HG03060 (cell line): Measurements from ENCODE around the gene ANO9.

Experiments
- ATAC-seq: cut with Tn5 transposase; IDR thresholded peaks from one replicate; pipeline ENCODE4 v1.9.1; 2021; ENCODE audit warnings: low read depth, moderate number of reproducible peaks; ENCODE audit not compliant: unreplicated experiment

The ANO9 gene

DNA sequence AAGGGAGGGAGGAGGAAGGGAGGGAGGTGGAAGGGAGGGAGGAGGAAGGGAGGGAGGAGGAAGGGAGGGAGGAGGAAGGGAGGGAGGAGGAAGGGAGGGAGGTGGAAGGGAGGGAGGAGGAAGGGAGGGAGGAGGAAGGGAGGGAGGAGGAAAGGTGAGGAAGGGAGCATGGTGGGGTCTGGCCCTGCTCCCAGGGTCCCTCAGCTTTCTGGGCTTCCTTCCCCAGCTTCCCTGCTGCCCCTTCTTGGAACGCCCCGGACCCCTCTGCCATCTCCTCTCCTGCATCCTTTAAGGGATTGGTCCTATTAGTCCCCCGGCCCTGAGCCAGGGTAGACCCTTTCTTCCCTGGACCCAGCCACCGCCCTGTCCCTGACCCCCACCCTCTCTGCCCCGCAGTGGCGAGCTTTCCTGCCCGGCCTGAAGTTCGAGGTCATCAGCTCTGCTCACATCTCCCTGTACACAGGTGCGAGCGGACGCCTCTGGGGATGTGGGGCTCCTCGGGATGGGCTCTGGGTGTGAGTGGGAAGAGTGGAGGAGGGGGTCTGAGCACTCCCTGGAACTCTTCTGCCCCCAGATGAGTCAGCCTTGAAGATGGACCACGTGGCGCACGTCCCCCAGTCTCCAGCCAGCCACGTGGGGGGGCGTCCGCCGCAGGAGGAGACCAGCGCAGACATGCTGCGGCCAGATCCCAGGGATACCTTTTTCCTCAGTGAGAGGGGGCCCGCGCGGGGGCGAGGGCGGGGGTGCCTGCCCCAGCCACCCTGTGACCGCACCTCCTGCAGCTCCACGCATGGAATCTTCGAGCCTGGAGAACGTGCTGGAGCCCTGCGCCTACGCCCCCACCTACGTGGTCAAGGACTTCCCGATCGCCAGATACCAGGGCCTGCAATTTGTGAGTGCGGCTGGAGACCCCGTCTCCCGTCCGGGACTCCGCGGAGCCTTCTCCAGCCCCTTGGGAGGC, 66.5 kb downstream of the ANO9 start:
- ATAC-seq = no peak

DNA sequence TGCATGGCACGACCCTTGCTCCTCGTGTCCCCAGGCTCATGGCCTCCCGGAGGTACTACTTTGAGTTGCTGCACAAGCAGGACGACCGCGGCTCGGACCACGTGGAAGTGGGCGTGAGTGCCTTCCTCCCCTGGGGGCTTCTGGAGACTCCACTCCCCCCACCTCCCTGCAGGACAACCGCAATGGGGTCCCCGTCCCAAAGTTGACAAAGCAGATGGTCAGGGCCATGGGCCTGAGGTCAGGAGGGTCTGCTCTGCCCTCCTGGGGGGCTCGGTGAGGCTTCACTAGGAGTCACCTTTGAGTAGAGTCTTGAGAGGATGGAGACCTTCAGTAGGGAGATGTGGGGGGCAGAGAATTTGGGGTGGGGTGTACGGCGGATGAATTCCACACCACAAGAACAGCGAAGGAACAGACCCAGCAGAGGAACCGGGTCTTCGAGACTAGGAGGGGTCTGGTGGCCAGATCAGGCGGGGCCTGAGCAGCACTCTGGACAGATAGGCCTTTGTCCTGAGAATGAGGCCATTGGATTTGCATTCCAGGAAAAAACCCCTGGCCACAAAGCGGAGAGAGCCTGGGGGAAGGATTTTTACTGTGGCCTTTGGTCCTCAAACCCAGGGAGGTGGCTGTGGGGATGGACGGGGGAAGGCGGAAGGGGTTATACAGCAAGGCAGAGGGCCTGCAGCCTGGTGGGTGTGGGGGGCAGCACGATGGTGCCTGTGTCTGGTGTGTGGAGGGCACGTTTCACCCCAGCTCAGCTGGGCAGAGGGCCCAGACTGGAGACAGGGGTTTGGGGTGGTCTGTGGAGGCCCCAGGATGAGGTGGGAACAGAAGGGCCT, 67.9 kb downstream of the ANO9 start:
- no peak for ATAC-seq

DNA sequence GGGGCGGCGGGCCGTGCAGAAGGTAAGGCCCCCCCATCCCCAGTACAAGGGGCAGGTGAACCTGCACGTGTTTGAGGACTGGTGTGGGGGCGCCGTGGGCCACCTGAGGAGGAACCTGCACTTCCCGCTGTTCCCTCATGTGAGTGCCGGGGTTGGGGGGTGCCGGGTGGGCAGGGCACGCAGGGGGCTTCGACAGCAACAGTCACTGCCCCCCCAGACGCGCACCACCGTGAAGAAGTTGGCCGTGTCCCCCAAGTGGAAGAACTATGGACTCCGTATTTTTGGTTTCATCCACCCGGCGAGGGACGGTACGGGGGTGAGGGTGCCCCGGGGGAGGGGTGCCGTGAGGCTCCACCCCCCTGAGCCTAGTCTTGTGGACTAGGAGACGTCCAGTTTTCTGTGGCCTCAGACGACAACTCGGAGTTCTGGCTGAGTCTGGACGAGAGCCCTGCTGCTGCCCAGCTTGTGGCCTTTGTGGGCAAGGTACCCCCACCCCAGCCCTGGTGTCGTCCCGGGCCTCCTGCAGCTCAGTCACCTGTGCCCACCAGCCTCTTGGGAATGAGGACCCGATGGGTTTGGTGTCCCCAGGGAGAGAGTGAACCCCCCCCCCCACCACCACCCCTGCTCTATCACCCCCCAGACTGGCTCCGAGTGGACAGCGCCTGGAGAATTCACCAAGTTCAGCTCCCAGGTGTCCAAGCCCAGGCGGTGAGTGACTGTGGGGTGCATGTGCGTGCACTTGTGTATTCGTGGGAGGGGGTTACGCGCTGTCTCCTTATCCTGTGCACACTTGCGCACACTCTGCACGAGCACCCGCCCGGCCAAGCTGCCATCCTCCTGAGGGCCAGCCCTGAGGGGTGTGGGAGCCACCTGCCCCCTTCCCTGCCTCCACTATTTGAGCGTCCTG, 68.7 kb downstream of the ANO9 start:
- ATAC-seq = no peak

DNA sequence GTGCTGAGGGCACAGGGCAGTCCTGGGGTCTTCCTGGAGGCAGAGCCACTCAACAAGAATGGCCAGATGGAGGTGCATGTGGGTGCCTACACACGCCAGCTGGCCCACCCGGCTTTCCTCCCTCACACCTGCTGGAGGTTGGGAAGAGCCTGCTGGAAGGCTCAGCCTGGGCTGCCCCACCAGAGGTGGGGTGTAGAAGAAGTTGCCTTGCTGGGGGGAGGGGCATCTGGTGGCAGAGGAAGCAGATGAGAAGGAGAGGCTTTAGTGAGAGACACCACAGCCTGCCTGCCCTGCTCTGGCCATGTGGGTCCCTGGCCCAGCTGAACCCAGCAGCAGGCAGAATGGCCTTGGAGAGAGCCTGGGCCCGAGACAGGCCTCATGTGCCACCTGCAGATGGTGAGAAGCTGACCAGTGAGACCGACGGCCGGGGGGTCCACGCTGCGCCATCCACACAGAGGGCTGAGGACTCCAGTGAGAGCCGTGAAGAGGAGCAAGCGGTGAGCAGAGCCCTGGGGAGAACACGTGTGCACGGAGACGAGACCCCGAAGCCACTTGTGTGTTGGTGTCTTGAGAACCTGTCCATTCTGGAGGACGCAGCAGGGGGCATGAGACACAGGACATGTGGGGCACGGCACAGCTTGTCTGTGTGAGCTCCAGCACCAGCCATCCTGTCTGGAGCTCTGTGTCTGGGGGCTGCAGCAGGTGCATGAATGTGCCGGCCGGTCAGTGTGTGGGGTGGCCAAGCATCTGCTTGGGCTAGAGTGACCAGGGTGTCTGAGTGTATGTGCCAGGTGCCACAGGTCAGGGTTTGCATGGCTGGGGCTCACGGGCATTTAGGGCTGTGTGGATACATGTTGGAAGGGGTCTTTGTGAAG, 69.9 kb downstream of the ANO9 start:
- no peak for ATAC-seq

DNA sequence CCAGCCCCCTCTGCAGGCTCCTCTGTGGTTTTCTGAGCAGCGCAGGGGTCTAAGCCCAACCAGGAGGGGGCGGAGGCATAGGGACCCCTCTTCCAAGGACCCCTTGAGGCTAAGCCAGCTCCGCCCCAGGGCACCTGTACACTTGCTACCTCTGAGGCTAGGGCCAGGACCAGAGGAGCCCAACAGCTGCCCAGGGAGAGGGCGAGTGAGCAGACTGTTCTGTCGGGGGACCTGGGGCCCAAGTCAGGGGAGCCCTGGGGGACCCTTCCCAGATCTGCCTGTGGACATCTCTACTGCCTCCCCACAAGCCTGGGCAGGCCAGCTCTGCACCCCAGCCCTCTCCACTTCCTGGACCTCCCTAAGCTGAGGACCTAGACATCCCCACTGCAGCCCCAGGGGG, 70.8 kb downstream of the ANO9 start:
- no peak for ATAC-seq

DNA sequence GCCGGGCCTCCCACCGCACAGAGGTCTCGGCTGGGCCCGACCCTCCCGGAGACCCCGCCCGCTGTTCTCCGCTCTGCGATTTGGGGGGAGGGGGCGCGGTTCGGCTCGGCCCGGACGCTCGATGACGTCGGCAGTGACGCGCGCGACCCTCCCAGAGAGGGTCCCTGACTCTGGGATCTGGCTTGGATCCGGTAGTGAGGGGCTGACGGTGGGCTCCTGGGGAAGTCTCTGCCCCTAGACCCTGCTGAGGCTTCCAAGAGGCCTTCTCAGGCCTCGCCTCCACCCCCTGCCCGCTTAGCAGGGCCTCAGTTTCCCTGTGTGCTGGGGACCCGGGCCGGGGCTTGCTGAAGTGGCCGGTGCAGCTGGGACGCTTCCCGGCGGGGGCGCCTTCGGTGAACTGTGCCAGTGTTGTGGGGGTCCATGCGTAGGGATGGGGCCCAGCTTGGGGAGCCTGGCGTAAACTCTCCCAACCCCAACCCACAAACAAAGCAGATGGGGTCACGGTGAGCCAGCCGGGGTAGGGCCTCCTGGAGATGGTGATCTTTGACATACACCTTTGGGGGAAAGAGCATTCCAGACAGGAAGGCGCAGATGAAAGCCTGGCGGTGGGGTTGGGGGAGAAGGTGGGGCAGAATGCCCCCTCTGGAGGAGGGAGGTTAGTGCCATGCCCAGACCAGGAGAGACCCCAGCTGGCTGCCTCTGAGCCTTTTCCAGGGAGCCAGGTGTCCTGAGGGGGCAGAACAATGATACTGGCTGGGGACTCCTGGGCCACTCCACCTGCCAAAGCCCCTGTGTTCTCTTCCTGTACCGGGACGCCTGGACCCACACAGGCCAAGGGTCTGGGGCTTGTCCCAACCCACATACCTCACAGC, 71.5 kb downstream of the ANO9 start:
- no peak for ATAC-seq

DNA sequence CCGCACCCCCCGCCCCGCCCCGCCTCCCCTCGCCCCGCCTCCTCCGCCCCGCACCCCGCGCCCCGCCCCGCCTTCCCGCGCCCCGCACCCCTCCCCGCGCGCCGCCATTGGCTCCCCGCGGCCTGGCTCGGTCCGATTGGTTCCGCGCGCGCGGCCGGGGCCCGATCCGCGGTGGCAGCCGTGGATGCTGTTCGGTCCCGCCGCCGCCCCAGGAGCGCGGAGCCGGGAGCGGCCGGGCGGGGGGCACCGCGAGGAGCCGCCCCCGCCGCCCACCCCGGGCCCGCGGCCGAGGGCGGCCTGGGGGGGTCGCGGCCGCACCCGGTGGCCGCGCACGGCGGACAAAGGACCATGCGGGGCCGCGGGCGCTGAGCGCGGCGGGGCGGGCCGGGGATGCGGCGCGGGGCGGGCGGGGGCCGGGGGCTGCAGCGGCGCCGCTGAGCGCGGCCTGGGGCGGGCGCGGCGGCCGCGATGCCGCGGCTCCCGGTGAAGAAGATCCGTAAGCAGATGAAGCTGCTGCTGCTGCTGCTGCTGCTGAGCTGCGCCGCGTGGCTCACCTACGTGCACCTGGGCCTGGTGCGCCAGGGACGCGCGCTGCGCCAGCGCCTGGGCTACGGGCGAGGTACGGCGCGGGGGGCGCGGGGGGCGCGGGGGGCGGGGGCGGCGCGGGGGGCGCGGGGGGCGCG, 72.3 kb downstream of the ANO9 start, which contains the start of gene B4GALNT4:
Gene B4GALNT4 (plus strand): TSS at position 164 of the 683 bp plus-strand sequence. CDS start 305 bp downstream, at position 469.
- no peak for ATAC-seq

DNA sequence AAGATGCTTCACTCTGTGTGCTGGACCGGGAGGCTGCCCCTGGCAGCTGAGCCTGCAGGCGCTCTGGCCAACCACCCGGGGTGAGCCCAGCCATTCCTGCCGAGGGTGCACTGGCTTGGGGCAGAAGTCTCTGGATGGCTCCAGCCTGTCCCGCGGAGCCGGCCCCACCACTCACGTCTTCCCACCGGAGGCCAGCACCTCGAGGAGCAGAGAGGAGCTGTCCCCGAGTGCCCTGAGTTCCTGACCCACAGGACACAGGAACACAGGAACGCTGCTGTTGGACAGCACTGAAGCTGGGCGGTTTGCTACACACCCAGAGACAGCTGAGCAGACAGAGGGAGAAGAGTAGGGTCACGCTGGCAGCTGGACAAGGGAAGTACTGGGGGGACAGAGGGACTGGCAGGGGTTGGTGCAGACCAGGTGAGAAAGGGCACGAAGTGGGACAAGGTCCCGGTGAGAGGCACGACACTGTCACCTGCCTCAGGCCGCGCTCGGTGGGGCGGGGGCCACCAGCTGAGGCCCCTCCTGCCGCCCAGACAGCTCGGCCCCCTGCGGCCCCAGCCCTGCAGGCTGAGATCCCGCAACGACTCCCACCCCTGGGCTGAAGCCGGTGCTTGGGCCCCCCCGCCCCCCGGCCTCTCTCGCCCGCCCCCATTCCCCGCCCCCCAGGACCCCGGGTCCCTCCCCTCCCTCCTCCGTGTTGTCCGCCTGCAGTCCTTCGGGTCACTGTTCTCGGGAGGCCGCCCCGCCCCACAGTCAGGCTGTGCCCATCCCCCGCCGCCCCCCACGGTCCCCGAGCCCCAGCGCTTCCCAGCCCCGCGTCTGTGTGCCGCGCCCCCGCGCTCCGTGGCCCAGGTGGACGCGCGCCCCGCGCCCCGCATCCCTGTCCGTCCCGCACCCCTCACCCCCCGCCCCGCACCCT, 73.1 kb downstream of the ANO9 start:
- ATAC-seq = no peak

DNA sequence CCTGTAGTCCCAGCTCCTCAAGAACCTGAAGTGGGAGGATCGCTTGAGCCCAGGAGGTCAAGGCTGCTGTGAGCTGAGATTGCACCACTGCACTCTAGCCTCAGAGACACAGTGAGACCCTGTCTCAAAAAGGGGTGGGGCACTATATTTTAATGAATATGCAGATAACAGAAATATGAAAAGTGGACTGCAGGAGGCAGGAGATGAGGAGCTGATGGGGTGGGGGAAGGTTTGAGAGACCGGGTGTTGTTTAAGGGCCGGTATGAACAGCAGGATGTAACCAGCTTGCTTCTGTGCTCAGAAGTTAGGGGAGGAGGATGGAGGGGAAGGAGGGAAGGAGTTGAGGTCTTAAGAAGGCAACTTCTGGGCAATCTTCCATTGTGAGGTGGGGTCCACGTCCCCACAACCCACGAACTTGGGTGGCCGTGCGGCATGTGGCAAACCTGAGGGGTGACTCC, 73.8 kb downstream of the ANO9 start:
- ATAC-seq = no peak
